Measurements from ENCODE around the gene SOX14. TPM values are rescaled to one million over a fixed set of nuclear protein-coding genes. Genes with fewer than 3 reads are reported as not detected.

SOX14 gene
- total RNA-seq, 2 donors from 2014 or later: 0.13 TPM; not detected in 1

GRCh38 chr3:137737208-137737607, 26.9 kb upstream of the SOX14 start:
- no peaks in the 10 kb centered on the region for H3K36me3 Mint-ChIP-seq (ENCODE audit: low read depth)
- Histone ChIP-seq H3K9ac (ENCODE audit: extremely low read depth, low read length, poor library complexity, severe bottlenecking) (no peak overlapping the region), H3K27ac (ENCODE audit: low read depth, low read length) (no peak overlapping the region), H3K4me3 (ENCODE audit: low read length) (peak overlapping the region; percentile 46), H3K36me3 (ENCODE audit: control insufficient read depth, insufficient read depth, low read length) (no peaks in the 10 kb centered on the region), H3K4me1 (ENCODE audit: control insufficient read depth, insufficient read depth, low read length) (no peaks in the 10 kb centered on the region), H3K9me3 (ENCODE audit: control insufficient read depth, low read length) (peaks cover 38% of the 10 kb centered on the region), H3K27me3 (ENCODE audit: control insufficient read depth, insufficient read depth, low read length, poor library complexity, severe bottlenecking) (no peaks in the 10 kb centered on the region)
- peaks cover 11% of the 10 kb centered on the region for H3K4me1 Mint-ChIP-seq
- WGBS, 2 experiments (ENCODE audit: insufficient coverage in 1 of 2, insufficient read length in 1 of 2): 90% methylated on average over 2 of the region's 2 CpGs; no CpG with 5 or more reads in 1 of the 2 experiments
- H3K27me3 Mint-ChIP-seq (ENCODE audit: insufficient read depth): peaks cover 23% of the 10 kb centered on the region
- peaks cover 10% of the 10 kb centered on the region for H3K9me3 Mint-ChIP-seq
- no peak overlapping the region for H3K4me3 Mint-ChIP-seq
- no peak for TF ChIP-seq CTCF (conservative IDR thresholded peaks at IDR 0.05)
- H3K27ac Mint-ChIP-seq: no peak overlapping the region
- no peak for DNase-seq

DNA sequence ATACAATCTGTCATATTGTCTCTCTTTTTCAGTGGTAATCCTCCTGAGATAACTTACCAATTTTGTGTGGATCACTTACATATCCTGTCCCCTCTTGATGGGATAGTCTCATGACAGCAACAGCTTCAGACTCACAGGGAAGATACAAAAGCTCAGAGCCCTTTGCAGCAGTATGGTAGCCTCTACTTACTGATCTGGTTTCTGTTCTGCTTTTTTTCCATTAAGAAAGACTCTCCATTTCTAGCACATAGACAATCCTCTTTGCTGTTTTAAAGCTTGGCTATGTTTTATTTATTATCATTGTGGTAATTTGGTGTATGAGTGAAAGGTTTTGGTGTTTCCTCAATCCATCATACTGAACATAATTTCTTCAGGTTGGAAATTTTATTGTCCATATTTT, 25.4 kb upstream of the SOX14 start:
- Histone ChIP-seq H3K4me1 (ENCODE audit: control insufficient read depth, insufficient read depth, low read length) (peaks cover 11% of the 10 kb centered on the region), H3K4me3 (ENCODE audit: low read length) (no peak overlapping the region), H3K9me3 (ENCODE audit: control insufficient read depth, low read length) (peaks cover 35% of the 10 kb centered on the region), H3K27me3 (ENCODE audit: control insufficient read depth, insufficient read depth, low read length, poor library complexity, severe bottlenecking) (no peaks in the 10 kb centered on the region), H3K36me3 (ENCODE audit: control insufficient read depth, insufficient read depth, low read length) (no peaks in the 10 kb centered on the region), H3K9ac (ENCODE audit: extremely low read depth, low read length, poor library complexity, severe bottlenecking) (no peak overlapping the region), H3K27ac (ENCODE audit: low read depth, low read length) (no peak overlapping the region)
- Mint-ChIP-seq H3K4me3 (no peak overlapping the region), H3K9me3 (peaks cover 7% of the 10 kb centered on the region), H3K27me3 (ENCODE audit: insufficient read depth) (peaks cover 20% of the 10 kb centered on the region), H3K36me3 (ENCODE audit: low read depth) (no peaks in the 10 kb centered on the region), H3K27ac (no peak overlapping the region), H3K4me1 (peaks cover 14% of the 10 kb centered on the region)
- no peak for DNase-seq
- no peak for TF ChIP-seq CTCF (conservative IDR thresholded peaks at IDR 0.05)

- Mint-ChIP-seq H3K4me1 (peaks cover 14% of the 10 kb centered on the region), H3K9me3 (no peaks in the 10 kb centered on the region), H3K27ac (no peak overlapping the region), H3K27me3 (ENCODE audit: insufficient read depth) (peaks cover 46% of the 10 kb centered on the region), H3K36me3 (ENCODE audit: low read depth) (no peaks in the 10 kb centered on the region), H3K4me3 (no peak overlapping the region)
- Histone ChIP-seq H3K4me1 (ENCODE audit: control insufficient read depth, insufficient read depth, low read length) (peaks cover 11% of the 10 kb centered on the region), H3K27me3 (ENCODE audit: control insufficient read depth, insufficient read depth, low read length, poor library complexity, severe bottlenecking) (peaks cover 20% of the 10 kb centered on the region), H3K9me3 (ENCODE audit: control insufficient read depth, low read length) (peaks cover 2% of the 10 kb centered on the region), H3K36me3 (ENCODE audit: control insufficient read depth, insufficient read depth, low read length) (no peaks in the 10 kb centered on the region), H3K4me3 (ENCODE audit: low read length) (no peak overlapping the region), H3K27ac (ENCODE audit: low read depth, low read length) (no peak overlapping the region), H3K9ac (ENCODE audit: extremely low read depth, low read length, poor library complexity, severe bottlenecking) (no peak overlapping the region)
- no peak for TF ChIP-seq CTCF (conservative IDR thresholded peaks at IDR 0.05)
- 63 to 84% methylated on average over 1 to 2 of the region's 2 CpGs for WGBS, 2 experiments (ENCODE audit: insufficient coverage in 1 of 2, insufficient read length in 1 of 2)
- no peak for DNase-seq
Observed at GRCh38 chr3:137743608-137744007, 20.5 kb upstream of the SOX14 start.
